Mesendoderm (in vitro differentiated cells): ENCODE results near the gene UQCC3. TPM values are rescaled to one million over a fixed set of nuclear protein-coding genes. Genes with fewer than 3 reads are reported as not detected.

Experiments used
- DNase-seq: peaks from one replicate; pipeline ENCODE4 v3.0.0; 2013
- H2AK5ac ChIP-seq: 2 replicates; pipeline ENCODE4 v1.6.1; 2013; ENCODE audit warnings: low read length, inconsistent platforms
- H2BK120ac ChIP-seq: 2 replicates; pipeline ENCODE4 v1.6.1; 2013; ENCODE audit warnings: low read depth, mild to moderate bottlenecking, low read length, moderate library complexity, mixed read lengths
- H2BK15ac ChIP-seq: replicated peaks from 2 replicates; pipeline ENCODE4 v1.6.1; 2013; ENCODE audit warnings: low read depth, mild to moderate bottlenecking, moderate library complexity
- H2BK5ac ChIP-seq: 2 replicates; pipeline ENCODE4 v1.6.1; 2013; ENCODE audit warnings: low read length, inconsistent platforms
- H3K18ac ChIP-seq: 2 replicates; pipeline ENCODE4 v1.6.1; 2013; ENCODE audit warnings: mild to moderate bottlenecking, low read length, mixed read lengths
- H3K23ac ChIP-seq: one replicate; pipeline ENCODE4 v1.6.1; 2013; ENCODE audit warnings: low read length
- H3K27ac ChIP-seq: 2 replicates; pipeline ENCODE4 v1.5.1; 2013; ENCODE audit warnings: low read depth, mild to moderate bottlenecking, inconsistent platforms, low read length, moderate library complexity
- H3K27me3 ChIP-seq: 2 replicates; pipeline ENCODE4 v1.6.1; 2013; ENCODE audit warnings: low read length, control low read depth, mild to moderate bottlenecking, inconsistent platforms; ENCODE audit not compliant: insufficient read depth, poor library complexity
- H3K36me3 ChIP-seq: 2 replicates; pipeline ENCODE4 v1.6.1; 2013; ENCODE audit warnings: low read length, inconsistent platforms; ENCODE audit not compliant: control insufficient read depth, insufficient read depth
- H3K4ac ChIP-seq: one replicate; pipeline ENCODE4 v1.6.1; 2013; ENCODE audit warnings: low read depth, mild to moderate bottlenecking, low read length, moderate library complexity
- H3K4me1 ChIP-seq: 2 replicates; pipeline ENCODE4 v1.6.1; 2013; ENCODE audit warnings: low read depth, low read length, inconsistent platforms; ENCODE audit not compliant: control insufficient read depth
- H3K4me2 ChIP-seq: 2 replicates; pipeline ENCODE4 v1.6.1; 2013; ENCODE audit warnings: low read length
- H3K4me3 ChIP-seq: 2 replicates; pipeline ENCODE4 v1.5.1; 2013; ENCODE audit warnings: mild to moderate bottlenecking, low read length
- H3K56ac ChIP-seq: one replicate; pipeline ENCODE4 v1.6.1; 2013; ENCODE audit warnings: low read length
- H3K79me1 ChIP-seq: 2 replicates; pipeline ENCODE4 v1.6.1; 2013; ENCODE audit warnings: low read length, inconsistent platforms
- H3K79me2 ChIP-seq: 2 replicates; pipeline ENCODE4 v1.6.1; 2013; ENCODE audit warnings: mild to moderate bottlenecking, low read length; ENCODE audit not compliant: control insufficient read depth, insufficient read depth
- H3K9ac ChIP-seq: 2 replicates; pipeline ENCODE4 v1.6.1; 2013; ENCODE audit warnings: low read length, inconsistent platforms
- H4K5ac ChIP-seq: one replicate; pipeline ENCODE4 v1.6.1; 2013; ENCODE audit warnings: low read length
- H4K8ac ChIP-seq: one replicate; pipeline ENCODE4 v1.6.1; 2013; ENCODE audit warnings: low read depth, mild to moderate bottlenecking, control low read depth, low read length, moderate library complexity
- WGBS: extraction: QIAGEN DNeasy Blood & Tissue Kit; methylation state at CpG from one replicate; pipeline ENCODE4 v1.1.7; 2013; ENCODE audit warnings: low lambda C conversion rate, missing lambda C conversion rate; ENCODE audit not compliant: insufficient coverage; ENCODE audit errors: extremely low coverage; 5-methylcytosine and 5-hydroxymethylcytosine counted together
- polyA plus RNA-seq, 2 experiments: library from polyadenylated mRNA; stranded (reverse); fragments of 200-250 nt; gene quantifications; one replicate each; pipeline ENCODE4 v1.2.3, GENCODE V29; 2013

UQCC3 gene, protein sequence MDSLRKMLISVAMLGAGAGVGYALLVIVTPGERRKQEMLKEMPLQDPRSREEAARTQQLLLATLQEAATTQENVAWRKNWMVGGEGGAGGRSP
- polyA plus RNA-seq (2013, experiment 1 of 2): 22.0 TPM
- 21.6 TPM for polyA plus RNA-seq (2013, experiment 2 of 2)

DNA sequence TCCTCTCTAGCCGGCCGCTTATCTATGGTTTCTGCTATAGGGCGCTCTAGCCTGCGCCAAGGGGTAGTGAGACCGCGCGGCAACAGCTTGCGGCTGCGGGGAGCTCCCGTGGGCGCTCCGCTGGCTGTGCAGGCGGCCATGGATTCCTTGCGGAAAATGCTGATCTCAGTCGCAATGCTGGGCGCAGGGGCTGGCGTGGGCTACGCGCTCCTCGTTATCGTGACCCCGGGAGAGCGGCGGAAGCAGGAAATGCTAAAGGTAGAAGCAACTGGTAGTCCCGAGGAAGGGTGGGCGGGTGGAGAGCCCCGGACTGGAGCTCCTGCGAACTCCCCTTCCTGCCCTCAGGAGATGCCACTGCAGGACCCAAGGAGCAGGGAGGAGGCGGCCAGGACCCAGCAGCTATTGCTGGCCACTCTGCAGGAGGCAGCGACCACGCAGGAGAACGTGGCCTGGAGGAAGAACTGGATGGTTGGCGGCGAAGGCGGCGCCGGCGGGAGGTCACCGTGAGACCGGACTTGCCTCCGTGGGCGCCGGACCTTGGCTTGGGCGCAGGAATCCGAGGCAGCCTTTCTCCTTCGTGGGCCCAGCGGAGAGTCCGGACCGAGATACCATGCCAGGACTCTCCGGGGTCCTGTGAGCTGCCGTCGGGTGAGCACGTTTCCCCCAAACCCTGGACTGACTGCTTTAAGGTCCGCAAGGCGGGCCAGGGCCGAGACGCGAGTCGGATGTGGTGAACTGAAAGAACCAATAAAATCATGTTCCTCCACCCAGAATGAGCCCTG is at the start of gene UQCC3, which contains the start of gene LBHD1:
Gene UQCC3, plus strand, starts transcription at position 66 of the 782 bp plus-strand sequence. Its CDS starts 73 bp downstream, at position 139.
Gene LBHD1, minus strand, starts transcription at position 660 of the 782 bp plus-strand sequence. CDS start 2,236 bp downstream, outside the sequence.
- Histone ChIP-seq H3K4ac (peak within 1 kb of the TSS; percentile 87), H2BK15ac (no peak within 1 kb of the TSS), H3K4me2 (peak within 1 kb of the TSS; percentile 81), H2AK5ac (no peak within 1 kb of the TSS), H4K8ac (no peak within 1 kb of the TSS), H3K27ac (peak within 1 kb of the TSS; percentile 87), H3K4me3 (peak within 1 kb of the TSS; percentile 72), H3K79me2 (peaks cover 12% of the 10 kb centered on the region), H3K56ac (peak within 1 kb of the TSS; percentile 100), H3K4me1 (no peaks in the 10 kb centered on the region), H4K5ac (peak within 1 kb of the TSS; percentile 71), H3K36me3 (peaks cover 5% of the 10 kb centered on the region), H3K9ac (peak within 1 kb of the TSS; percentile 98), H3K18ac (peak within 1 kb of the TSS; percentile 51), H3K23ac (peak within 1 kb of the TSS; percentile 99), H2BK120ac (no peak within 1 kb of the TSS), H3K27me3 (no peaks in the 10 kb centered on the region), H3K79me1 (peaks cover 10% of the 10 kb centered on the region), H2BK5ac (peak within 1 kb of the TSS; percentile 84)
- no CpG with 5 or more reads among the region's 59 CpGs for WGBS
- DNase-seq: peak; percentile 96

DNA sequence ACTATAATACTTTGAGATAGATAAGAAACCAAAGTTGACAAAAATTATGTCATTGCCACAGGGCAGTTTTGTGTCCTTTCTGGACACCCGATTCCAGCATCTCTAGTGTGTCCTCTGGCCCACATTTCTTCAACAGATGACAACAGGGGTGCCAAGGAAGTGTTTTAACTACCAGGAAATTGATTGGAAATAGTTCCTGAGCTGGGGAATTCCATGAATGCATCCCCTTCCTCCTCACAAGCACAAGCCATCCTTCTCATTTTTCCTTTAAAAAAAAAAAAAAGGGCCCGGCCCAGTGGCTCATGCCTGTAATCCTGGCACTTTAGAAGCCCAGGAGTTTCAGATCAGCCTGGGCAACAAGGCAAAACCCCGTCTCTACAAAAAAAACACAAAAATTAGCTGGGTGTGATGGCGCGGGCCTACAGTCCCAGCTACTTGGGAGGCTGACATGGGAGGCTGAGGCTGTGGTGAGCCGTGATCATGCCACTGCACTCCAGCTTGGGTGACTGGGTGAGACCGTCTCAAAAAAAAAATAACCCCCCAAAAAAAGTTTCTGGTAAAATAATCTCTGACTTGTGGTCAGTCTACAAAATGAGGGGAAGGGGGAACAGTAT is 48.9 kb upstream of the UQCC3 start:
- Histone ChIP-seq H2BK120ac (no peak overlapping the region), H3K79me2 (no peaks in the 10 kb centered on the region), H3K36me3 (peaks cover 15% of the 10 kb centered on the region), H3K4me1 (peaks cover 2% of the 10 kb centered on the region), H3K56ac (peak overlapping the region; percentile 61), H3K23ac (no peak overlapping the region), H4K8ac (no peak overlapping the region), H2AK5ac (no peak overlapping the region), H3K79me1 (no peaks in the 10 kb centered on the region), H4K5ac (no peak overlapping the region), H3K27ac (peak overlapping the region; percentile 64), H3K4me3 (no peak overlapping the region), H2BK5ac (no peak overlapping the region), H3K4ac (no peak overlapping the region), H3K4me2 (peak overlapping the region; percentile 45), H3K27me3 (no peaks in the 10 kb centered on the region), H3K9ac (peak overlapping the region; percentile 47), H2BK15ac (no peak overlapping the region), H3K18ac (no peak overlapping the region)
- no CpG with 5 or more reads among the region's 7 CpGs for WGBS
- peak; percentile 83 for DNase-seq

DNA sequence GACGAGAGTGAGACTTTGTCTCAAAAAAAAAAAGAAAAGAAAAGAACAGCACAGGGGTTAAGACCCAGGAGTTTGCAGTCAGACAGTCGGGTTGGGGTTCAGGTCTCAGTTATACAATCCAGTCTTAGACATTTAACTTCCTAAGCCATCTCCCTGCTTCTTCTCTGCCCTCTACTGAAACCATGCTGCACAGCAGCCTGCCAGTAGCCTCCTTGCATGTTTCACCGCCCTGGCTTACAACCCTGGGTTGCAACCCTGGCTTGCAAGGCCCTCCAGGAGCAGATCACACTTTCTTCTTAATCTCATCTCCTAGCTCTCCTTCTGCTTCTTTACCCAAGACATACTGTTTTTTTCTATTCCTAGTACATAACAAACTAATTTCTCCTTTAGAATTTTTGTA is 43.8 kb upstream of the UQCC3 start:
- no peak for DNase-seq
- H2BK5ac ChIP-seq: no peak overlapping the region

DNA sequence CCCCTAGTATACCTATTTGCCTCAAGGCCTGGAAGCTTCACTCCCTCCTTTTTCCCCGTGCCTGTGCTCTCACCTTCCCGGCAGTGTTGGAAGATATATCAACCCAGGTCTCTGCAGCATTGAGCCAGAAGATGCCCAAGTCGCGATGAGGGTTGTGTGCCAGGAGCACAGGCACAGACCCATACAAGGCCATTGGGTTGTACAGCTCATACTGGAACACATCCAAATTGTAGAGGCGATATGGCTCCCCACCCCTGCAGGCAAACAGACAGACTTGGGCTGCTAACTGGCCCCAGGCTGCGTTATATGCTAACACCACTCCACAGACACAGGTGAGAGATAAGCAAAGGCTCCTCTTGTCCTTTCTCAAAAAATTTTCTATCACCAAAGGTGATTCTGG is 39.0 kb upstream of the UQCC3 start:
- Histone ChIP-seq H3K4me1 (no peaks in the 10 kb centered on the region), H3K4me2 (no peak overlapping the region), H2AK5ac (no peak overlapping the region), H3K9ac (no peak overlapping the region), H2BK15ac (no peak overlapping the region), H2BK5ac (no peak overlapping the region), H4K5ac (no peak overlapping the region), H3K36me3 (peaks cover 36% of the 10 kb centered on the region), H3K79me2 (no peaks in the 10 kb centered on the region), H3K27ac (no peak overlapping the region), H3K27me3 (no peaks in the 10 kb centered on the region), H3K79me1 (no peaks in the 10 kb centered on the region), H4K8ac (no peak overlapping the region), H3K56ac (no peak overlapping the region), H3K4me3 (no peak overlapping the region), H3K23ac (no peak overlapping the region), H2BK120ac (no peak overlapping the region), H3K4ac (no peak overlapping the region), H3K18ac (no peak overlapping the region)
- DNase-seq: no peak
- WGBS: no CpG with 5 or more reads among the region's 6 CpGs

More for the DNA sequence above, 43.8 kb upstream of the UQCC3 start:
- Histone ChIP-seq H3K4me2 (no peak overlapping the region), H3K27ac (no peak overlapping the region), H3K4ac (no peak overlapping the region), H3K18ac (no peak overlapping the region), H3K79me2 (no peaks in the 10 kb centered on the region), H4K5ac (no peak overlapping the region), H3K27me3 (no peaks in the 10 kb centered on the region), H4K8ac (no peak overlapping the region), H3K36me3 (peaks cover 34% of the 10 kb centered on the region), H3K79me1 (no peaks in the 10 kb centered on the region), H3K56ac (no peak overlapping the region), H2AK5ac (no peak overlapping the region), H2BK15ac (no peak overlapping the region), H3K9ac (no peak overlapping the region), H3K23ac (no peak overlapping the region), H2BK120ac (no peak overlapping the region), H3K4me1 (no peaks in the 10 kb centered on the region), H3K4me3 (no peak overlapping the region)
- WGBS: no CpG with 5 or more reads among the region's 3 CpGs

DNA sequence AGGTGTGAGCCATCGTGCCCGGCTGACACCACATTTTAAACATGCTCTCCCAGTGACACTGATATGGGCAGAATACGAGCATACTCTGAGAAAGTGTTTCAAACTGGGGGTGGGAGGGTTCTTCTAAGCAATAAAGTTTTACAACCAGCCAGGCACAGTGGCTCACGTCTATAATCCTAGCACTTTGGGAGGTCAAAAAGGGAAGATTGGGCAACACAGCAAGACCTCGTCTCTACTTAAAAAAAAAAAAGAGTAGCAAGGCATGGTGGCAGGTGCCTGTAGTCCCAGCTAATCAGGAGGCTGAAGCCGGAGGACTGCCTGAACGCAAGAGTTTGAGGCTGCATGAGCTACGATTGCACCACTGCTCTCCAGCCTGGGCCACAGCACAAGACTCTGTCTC is 27.3 kb upstream of the UQCC3 start:
- WGBS: no CpG with 5 or more reads among the region's 8 CpGs
- DNase-seq: no peak
- peaks cover 6% of the 10 kb centered on the region for H3K36me3 ChIP-seq

More for the DNA sequence above, 27.3 kb upstream of the UQCC3 start:
- Histone ChIP-seq H3K79me2 (peaks cover 26% of the 10 kb centered on the region), H2AK5ac (no peak overlapping the region), H3K4me1 (no peaks in the 10 kb centered on the region), H3K56ac (no peak overlapping the region), H4K5ac (no peak overlapping the region), H2BK5ac (no peak overlapping the region), H3K4me2 (no peak overlapping the region), H3K27me3 (no peaks in the 10 kb centered on the region), H2BK120ac (no peak overlapping the region), H3K4ac (no peak overlapping the region), H3K27ac (no peak overlapping the region), H4K8ac (no peak overlapping the region), H3K18ac (no peak overlapping the region), H3K23ac (no peak overlapping the region), H2BK15ac (no peak overlapping the region), H3K9ac (no peak overlapping the region), H3K4me3 (no peak overlapping the region), H3K79me1 (peaks cover 18% of the 10 kb centered on the region)
